G401.6 (cell line): Measurements from ENCODE around the gene FUS.
"Not testable (repeated sequence)": the region's sequence is repeated elsewhere in the genome, so short reads cannot be mapped to it uniquely, and the experiment has no call there.

Source experiments
- FAIRE-seq: peaks from 2 replicates; lab custom pipeline; 2012; peaks lifted over from hg19 to GRCh38; lab: Jason Lieb, UNC

Gene FUS

DNA sequence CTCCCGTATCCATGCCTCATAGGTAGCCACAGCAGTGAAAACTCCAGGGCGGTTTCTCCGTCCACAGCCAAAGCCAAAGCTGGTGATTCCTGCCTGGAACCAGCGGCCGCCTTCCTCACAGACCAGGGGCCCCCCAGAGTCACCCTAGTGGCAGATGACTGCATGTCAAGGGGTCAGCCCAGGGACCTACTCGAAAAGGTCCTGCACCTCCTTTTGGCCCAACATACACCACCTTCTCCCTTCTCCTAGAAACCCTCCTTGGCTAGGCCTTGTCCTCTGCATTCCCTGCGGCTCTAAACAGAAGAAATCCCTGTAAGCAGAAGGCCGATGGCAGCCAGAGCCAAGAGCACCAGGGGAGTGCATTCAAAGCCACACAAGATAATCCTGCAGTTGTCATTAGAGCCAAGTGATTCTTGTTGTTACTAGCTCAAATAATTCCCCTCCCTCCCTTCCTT lies 36.2 kb upstream of the FUS start:
- FAIRE-seq = no peak

- FAIRE-seq = not testable (repeated sequence)
These were observed 35.5 kb upstream of the FUS start for GRCh38 chr16:31144418-31144817.

DNA sequence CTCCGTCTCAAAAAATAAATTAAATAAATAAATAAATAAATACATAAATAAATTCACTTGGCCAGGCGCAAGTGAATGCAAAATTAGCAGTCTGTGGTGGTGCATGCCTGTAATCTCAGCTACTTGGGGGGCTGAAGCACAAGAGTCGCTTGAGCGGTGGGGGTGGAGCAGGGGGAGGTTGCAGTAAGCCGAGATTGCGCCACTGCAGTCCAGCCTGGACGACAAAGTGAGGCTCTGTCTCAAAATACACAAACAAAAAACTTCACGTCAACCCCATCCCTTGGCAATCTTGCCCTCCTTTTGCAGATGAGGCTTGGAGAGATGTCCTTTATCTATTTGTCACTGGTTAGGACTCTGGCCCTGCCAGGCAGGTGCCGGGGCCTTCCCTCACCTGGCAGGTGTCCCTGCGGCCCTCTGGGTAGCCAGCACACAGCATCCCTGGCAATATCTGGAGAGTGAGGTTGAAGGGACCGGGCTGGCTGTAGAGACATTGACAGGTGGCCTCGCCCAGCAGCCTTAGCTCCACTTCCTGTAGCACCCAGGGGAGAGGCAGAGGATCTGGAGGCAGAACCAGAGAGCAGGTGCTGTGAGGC lies 34.4 kb upstream of the FUS start:
- FAIRE-seq = no peak

DNA sequence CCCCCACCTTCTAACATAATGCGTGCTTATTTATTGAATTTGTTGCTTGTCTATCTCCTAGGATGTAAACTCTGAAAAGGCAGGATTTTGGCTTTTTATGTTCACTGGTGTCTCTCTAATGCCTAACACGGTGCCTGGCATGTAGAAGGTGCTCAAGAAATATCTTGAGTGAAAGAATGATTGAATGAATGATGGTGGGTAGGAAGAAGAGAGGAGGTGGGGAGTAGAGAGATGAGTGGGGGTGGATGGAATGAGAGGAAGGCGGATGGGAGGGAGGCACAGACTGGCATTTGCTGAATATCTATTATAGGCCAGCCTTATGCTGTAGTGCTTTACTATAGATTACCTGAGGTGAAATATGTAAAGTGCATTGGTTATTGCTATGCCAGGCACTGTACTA lies 32.4 kb upstream of the FUS start:
- no peak for FAIRE-seq

GRCh38 chr16:31148281-31148728 lies 31.6 kb upstream of the FUS start:
- no peak for FAIRE-seq

- no peak for FAIRE-seq
These were observed 31.0 kb upstream of the FUS start for GRCh38 chr16:31148896-31149295.

DNA sequence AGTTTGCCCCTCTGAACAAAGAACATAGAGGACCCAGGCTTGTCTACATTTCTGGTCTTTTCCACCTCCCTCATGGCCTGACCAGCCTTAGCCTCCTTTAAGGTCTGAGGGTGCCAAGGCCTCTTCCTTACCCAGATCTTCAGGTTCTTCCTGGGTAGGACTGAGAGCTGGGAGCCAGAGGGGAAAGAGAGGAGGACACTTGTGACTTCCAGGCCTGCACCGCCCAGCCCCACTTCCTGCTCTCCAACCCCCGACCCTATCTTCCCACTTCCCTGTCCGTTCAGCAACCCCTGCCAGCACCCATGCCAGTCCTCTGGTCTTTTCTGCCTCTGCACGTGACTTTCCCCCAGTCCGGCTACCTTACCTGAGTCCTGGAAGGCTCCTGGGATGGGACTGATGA lies 30.6 kb upstream of the FUS start:
- FAIRE-seq = no peak

DNA sequence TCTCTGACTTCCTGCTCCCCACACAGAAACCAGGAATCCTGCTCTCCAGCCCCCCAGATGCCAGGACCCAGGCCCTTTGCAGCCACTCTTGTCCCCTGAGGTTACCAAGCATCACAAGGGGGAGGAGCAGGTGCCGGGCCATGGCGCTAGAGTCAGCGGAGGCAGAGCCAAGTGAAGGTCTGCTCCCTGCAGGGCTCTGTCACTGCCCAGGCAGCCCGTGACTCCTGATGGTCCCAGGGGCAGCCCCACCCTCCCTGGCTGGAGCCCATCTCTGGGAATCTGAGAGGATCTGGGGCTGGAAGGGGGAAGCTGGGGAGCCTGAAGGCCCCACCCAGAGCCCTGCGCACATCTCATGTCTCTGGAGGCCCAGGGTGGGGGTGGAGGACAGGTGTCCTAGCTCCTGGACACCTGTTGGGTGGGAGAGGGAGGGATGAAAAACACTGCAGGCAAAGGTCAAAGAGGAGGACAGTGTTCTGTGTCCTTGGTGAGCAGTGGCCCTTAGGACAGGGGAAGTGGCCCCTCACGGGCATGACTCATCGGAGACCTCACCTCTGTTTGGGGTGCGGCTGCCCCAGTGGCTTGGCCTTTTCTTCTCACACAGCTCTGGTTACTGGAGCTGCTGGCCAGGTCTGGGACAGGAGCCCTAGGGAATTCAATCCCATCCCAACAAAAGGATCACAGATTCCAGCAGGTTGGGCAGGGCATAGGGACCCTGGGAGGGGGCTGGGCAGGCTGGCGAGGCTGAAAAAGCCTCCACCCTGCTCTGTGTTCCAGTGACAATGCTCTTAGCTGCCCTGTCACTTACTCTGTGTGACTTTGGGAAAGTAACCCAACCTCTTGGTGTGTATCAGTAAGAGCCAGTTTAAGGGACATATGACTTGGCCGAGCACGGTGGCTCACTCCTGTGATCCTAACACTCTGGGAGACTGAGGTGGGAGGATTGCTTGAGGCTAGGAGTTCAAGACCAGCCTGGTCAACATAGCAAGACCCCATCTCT lies 29.7 kb upstream of the FUS start, which contains the start of gene PRSS36:
PRSS36 (minus strand) TSS at position 173 of the 997 bp plus-strand sequence; CDS start at position 142, 31 bp downstream.
- FAIRE-seq = no peak

GRCh38 chr16:31150976-31151375 lies 29.0 kb upstream of the FUS start:
- not testable (repeated sequence) for FAIRE-seq

- no peak for FAIRE-seq
These were observed 22.8 kb upstream of the FUS start for GRCh38 chr16:31157136-31157535.

GRCh38 chr16:31167315-31167714 lies 12.6 kb upstream of the FUS start:
- FAIRE-seq = no peak

DNA sequence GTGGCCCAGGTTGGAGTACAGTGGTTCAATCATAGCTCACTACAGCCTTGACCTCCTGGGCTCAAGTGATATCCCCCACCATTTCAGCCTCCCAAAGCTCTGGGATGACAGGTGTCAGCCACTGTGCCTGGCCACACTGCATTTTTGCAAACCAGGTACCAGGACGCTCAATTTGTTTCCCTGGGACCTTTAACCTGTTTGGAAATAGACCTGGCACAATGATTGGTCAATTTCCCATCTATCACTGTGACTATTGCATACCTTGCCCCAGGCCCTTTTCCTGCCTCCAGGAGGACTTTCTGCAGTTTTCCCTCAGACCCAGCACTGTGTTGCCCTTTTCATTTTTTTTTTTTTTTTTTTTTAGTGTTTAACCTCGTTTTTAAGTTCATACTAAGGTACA lies 11.1 kb upstream of the FUS start:
- FAIRE-seq = no peak

DNA sequence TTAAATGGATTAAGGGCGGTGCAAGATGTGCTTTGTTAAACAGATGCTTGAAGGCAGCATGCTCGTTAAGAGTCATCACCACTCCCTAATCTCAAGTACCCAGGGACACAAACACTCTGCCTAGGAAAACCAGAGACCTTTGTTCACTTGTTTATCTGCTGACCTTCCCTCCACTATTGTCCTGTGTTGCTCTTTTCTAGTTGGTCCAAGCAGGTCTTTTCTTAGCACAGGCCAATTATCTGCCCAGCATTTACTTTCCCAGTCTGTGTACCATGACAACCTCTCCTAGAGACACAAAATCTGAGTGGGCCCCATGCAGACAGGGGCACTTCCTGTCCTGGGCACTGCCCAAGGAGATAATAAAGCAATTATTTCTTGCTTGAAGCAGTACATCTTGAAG lies 9.9 kb upstream of the FUS start:
- not testable (repeated sequence) for FAIRE-seq

DNA sequence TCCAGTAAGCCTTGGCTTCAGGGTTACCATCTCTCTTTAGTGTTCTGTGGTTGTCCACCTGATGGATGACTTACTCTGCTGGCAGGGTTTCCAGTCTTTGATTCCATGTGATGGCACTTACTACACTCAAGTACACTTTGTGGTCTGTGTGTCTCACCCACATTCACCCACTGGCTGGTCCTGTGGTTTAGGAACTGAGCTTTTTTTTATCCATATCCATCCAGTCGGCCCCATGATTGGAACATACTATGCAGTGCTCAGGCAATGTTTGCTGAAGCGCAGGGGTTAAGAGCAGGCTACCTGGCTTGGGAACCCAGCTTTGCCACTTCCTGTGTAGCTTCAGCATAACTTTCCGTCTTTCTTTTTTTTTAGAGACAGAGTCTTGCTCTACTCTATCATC lies 2.8 kb upstream of the FUS start:
- FAIRE-seq = no peak

- no peak for FAIRE-seq
These were observed 656 bp upstream of the FUS start for GRCh38 chr16:31179219-31179746.

DNA sequence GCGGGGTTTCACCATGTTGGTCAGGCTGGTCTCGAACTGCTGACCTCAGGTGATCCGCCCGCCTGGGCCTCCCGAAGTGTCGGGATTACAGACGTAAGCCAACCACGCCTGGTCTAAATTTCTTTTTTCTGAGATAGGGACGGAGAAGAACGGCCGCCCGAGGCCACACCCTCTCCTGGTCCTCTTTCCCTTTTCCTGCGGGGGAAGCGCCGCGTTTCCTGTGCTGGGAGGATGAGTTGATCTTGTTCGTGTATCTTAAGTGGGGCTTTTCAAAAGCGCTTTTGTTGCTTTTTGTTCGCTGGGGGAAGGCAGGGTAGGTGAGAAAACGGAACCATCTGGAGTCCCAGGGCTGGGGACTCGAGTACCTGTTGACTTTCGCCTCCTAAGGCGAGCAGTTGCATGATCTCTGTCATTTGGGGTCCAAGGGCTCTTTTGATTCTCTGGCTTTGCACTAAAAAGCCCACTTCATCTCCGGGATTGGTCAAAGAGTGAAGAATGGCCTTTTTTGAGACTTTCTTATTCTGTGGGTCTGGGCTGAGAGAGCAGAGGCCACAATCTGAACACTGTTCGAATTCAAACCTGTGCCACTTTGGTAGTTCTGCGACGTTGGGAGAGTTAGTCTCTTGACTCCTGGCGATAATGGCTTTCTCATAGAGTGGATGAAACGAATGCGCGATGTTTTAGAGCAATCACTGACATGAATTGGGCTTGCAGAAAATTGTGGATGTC lies 1.3 kb downstream of the FUS start:
- FAIRE-seq = no peak

GRCh38 chr16:31182391-31182790 lies 2.5 kb downstream of the FUS start:
- no peak for FAIRE-seq

- no peak for FAIRE-seq
These were observed 3.8 kb downstream of the FUS start for GRCh38 chr16:31183432-31184428.

DNA sequence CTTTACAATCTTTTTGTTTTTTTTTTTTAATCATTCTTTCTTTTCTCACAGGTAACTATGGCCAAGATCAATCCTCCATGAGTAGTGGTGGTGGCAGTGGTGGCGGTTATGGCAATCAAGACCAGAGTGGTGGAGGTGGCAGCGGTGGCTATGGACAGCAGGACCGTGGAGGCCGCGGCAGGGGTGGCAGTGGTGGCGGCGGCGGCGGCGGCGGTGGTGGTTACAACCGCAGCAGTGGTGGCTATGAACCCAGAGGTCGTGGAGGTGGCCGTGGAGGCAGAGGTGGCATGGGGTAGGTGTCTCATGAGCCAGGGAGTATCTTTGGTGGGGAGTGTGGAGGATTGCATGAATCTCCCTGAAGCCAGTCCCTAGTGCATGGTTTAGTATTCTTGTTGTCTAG lies 4.9 kb downstream of the FUS start:
- FAIRE-seq = no peak

DNA sequence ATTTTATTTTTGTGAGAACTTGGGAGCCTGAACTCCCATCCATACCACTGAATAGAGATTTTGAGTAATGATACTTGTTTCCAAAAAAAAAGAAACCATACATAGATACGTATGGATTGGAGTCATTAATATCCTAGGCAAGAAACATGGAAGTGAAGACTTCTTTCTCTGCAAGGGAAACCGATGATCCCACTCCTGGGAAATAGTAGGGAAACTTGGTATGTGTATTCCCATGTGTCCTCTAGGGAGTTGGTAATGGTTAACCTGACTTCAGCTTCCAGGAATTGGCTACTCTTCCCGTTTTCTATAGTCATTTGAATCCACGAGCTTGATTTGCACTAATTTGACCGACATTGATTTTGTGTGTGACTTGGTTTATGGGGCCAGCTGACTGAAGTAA lies 5.4 kb downstream of the FUS start:
- no peak for FAIRE-seq

DNA sequence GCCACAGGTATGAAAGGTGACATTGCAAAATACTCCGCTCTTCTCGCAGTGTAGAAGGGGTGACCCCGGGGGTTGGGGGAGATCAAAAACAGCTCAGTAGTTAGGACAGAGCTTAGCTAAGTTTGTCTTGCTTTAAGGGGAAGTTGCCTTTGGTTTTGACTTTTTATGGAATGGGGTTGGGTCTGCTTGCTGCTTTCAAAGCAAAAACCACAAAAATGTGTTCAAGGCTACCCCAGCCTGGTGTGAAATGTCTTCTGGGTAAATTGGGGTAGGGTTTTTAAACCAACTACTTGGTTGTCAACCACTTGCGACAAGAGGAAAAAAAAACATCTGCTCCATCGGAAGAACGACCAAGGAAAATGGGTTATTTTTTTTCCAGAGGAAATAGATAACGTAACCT lies 6.2 kb downstream of the FUS start:
- no peak for FAIRE-seq
